HL-60 (cell line): ENCODE measurements around the gene PAFAH1B2.

Source experiments
- CTCF ChIP-seq: IDR thresholded peaks from one replicate; pipeline ENCODE4 v1.5.1; 2011; ENCODE audit warnings: low read length, control low read depth, inconsistent platforms; ENCODE audit not compliant: insufficient read depth
- POLR2AphosphoS5 ChIP-seq: IDR thresholded peaks from 2 replicates; pipeline ENCODE4 v1.6.1; 2012; ENCODE audit warnings: low read depth
- REST ChIP-seq: IDR thresholded peaks from 2 replicates; pipeline ENCODE4 v1.6.1; 2012; ENCODE audit warnings: low read depth; ENCODE audit not compliant: insufficient replicate concordance
- SPI1 ChIP-seq: IDR thresholded peaks from 2 replicates; pipeline ENCODE4 v1.6.1; 2012; ENCODE audit warnings: low read depth, mild to moderate bottlenecking, borderline replicate concordance

- TF ChIP-seq CTCF (no peak), REST (no peak), SPI1 (no peak), POLR2AphosphoS5 (no peak)
Observed at GRCh38 chr11:117099696-117100095, 44.4 kb upstream of the PAFAH1B2 start.
